Activated CD8-positive, alpha-beta memory T cell treated with anti-CD3 and anti-CD28 coated beads for 24 hours (primary cell): ENCODE measurements around the gene TNP2.

Source experiments
- DNase-seq: peaks from one replicate; pipeline ENCODE4 v3.0.0-alpha.2; 2020

The TNP2 gene

GRCh38 chr16:11268921-11269375 lies at the start of gene TNP2:
Gene TNP2, minus strand, starts transcription at chr16:11269325. Its CDS starts 63 bp downstream, at chr16:11269262.
- DNase-seq: no peak

GRCh38 chr16:11318817-11319216 lies 49.7 kb upstream of the TNP2 start:
- no peak for DNase-seq

DNA sequence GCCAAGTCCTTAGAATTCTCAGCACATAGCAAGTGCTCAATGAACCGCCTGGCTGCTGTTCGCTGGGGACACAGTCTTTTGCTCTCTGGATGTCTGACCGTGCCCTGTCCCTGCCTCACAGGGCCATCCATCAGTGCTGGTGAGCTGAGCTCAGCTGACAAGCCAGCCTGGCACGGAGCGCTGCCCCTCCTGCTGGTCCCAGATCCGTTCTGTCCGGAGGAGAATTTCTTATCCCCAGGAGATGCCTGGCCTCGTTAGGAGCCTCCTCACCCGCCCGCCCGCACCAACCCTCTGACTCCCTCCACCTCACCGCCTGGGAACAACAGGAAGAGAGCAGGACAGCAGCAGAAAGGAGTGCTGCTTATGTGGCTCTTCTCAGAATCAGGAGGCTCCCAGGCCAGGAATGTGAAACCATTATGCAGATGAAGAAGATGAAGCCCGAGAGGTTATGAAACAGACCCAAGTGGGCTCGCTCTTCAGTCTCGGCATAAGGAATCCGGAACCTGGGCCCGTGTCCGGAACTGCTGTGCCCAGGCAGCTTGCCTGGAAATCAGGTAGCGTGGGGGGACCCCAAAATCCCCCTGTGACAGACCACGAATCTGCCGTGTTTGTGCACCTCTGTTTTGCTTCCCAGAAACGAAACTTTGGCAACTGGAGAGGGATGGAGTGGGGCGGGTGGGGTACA lies 47.3 kb upstream of the TNP2 start:
- no peak for DNase-seq

- no peak for DNase-seq
These were observed 46.4 kb upstream of the TNP2 start for GRCh38 chr16:11315510-11315909.

DNA sequence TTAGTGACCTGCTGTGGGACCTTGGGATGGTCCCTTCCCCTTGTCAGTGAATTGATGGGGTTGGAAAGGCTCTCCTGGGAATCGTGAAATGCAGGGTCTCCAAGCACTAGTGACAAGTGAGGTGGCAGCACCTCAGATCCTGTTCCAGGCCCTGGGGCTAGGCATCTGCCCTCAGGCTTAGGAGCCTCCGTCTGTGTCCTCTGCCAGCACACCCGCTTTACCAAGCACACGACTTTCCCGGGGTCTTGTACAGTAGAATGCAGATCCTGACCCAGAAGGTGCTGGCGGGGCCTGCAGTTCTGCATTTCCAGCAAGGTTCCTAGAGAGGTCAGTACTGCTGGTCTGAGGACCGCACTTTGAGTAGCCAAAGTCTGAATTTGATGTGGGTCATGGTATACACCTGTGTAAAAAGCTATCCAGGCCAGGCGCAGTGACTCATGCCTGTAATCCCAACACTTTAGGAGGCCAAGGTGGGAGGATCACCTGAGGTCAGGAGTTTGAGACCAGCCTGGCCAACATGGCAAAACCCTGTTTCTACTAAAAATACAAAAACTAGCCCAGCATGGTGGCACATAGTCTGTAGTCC lies 45.3 kb upstream of the TNP2 start:
- no peak for DNase-seq

- DNase-seq: no peak
These were observed 44.6 kb upstream of the TNP2 start for GRCh38 chr16:11313493-11314308.

DNA sequence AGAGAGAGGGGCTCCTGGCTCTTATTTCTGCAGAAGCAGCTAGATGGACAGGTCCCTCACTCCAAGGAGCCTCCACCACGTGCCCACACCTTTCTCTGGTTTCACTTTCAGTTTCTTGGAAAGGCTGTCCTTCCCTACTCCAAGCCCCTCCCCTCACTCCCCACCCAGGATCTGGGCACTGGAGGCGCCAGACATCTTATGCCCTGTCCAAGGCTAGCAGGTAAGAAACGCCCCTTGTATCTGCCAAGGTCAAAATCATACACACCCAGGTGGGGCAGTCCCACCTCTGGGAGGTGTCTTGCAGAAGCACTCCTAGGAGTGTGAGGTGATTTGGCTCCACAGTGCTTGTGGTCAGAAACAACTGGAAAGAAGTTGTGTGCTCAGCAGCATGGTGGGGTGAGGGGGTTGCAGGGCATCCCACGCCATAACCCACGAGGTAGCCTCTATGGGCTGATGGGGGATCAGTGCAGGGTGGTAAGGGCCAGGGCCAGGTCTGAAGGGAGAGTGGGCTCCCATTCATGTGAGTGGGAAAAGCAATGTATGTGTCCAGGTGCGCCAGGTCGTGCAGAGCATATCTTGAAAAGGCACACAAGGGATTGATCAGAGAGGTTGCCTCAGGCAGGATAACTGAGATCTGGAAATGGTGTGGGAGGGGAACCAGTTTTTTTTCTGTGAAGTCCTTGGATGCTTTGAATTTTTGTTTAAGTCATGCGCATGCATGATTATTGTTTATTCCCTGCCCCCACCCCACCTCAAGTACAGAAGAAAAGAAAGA lies 43.8 kb upstream of the TNP2 start:
- DNase-seq: no peak

DNA sequence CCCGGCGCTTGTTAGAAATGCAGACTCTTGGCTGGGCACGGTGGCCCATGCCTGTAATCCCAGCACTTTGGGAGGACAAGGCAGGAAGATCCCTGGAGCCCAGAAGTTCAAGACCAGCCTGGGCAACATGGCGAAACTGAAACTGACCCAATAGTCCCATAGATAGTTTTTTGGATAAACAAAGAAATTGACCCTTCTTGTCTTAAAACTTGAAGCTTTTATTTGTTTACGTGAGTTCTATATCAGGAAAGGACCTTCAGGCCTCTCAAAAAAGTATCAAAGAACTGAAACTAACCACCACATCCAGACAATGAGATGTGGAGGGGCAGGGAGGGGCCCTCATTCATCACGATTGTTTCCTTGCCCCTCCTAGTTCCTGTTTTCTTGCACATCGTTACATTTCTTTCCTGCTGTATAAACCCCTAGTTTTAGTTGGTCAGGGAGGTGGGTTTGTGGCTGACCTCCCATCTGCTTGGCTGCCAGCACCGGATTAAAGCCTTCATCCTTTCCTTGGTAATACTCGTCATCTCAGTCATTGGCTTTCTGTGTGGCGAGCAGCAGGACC lies 42.0 kb upstream of the TNP2 start:
- DNase-seq: no peak

DNA sequence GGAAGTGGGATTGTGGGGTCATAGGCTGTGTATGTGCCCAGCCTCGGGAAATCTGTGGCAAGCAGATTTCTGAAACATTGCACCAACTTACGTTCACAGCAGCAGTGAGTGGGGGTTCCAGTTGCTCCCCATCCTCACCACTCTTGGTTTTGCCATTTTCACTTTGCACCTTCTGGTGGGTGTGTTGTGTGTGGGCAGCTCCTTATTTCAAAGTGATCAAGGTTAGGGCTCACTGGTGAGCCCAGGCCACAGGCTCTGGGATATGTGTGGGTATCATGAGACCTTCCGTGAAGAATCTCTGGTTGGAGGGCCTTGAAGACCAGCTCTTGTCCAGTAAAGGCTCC lies 41.5 kb upstream of the TNP2 start:
- DNase-seq: no peak

GRCh38 chr16:11309895-11310633 lies 40.9 kb upstream of the TNP2 start:
- DNase-seq: no peak

DNA sequence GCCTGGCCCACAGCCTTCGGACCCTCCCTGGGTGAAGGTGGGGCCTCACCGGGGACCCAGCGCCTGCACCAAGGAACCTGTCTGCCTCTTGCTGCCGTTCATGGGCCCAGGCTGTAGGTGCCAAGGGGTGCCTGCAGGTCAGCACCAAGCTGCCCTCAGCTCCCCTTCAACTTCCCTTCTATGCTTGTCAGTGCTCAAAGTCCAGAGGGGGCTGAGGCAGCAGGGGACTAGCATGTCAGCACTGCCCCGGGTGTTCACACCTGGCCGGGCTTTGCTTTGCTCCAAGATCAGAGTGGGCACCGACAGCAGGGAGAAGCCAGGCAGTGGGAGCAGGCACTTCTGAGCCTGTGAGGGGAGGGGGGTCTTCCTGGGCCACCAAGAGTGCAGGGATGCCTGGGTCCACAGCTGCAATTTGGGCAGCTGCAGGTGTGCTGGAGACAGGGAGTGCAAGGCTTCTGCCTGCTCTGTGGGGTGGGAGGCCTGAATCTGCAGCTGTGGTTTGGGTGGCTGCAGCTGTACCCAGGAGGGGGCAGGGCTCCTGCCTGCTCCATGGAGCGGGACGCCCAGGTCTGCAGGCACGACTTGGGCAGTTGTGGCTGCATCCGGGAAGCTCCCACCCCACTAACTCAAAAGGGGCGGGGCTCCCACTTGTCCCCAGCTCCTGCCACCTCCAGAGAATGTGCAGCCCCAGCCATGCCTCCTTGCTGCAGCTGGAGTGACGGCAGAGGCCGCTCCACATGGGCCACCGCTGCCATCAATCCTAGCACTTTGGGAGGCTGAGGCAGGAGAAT lies 39.6 kb upstream of the TNP2 start:
- no peak for DNase-seq

- DNase-seq: no peak
These were observed 38.7 kb upstream of the TNP2 start for GRCh38 chr16:11307639-11308492.

- DNase-seq: no peak
These were observed 38.0 kb upstream of the TNP2 start for GRCh38 chr16:11306997-11307638.

- DNase-seq: no peak
These were observed 37.3 kb upstream of the TNP2 start for GRCh38 chr16:11306381-11306780.

DNA sequence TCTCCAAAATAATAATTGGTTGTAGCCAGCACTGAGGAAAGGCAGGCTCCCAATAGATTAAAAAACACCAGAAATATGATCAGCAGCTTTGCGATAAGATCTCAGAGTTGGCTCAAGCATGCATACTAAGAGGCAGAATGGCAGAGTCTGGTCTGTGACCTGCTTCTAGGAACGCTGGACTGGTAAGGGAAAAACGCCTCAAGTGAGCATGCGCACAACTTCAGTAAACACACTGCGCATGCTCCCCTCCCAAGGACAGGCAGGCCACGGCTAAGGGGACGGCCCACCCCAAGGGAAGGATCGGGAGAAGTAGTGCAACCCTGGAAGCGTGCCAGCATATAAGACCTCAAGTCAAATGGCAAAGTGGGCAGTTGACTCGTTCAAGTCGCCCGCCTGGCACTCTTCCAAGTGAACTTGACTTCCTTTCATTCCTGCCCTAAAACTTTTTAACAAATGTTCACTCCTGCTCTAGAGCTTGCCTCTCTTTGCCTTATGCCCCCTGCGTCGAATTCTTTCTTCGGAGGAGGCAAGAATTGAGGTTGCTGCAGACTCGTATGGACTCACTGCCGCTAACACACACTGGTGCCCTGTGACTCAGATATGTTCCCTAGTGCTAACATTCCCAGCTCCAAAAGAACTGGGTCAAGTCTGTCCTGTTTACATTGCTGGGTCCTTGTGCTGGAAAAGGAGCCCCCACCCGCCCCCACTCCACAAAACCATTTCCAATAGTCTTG lies 34.4 kb upstream of the TNP2 start:
- no peak for DNase-seq

DNA sequence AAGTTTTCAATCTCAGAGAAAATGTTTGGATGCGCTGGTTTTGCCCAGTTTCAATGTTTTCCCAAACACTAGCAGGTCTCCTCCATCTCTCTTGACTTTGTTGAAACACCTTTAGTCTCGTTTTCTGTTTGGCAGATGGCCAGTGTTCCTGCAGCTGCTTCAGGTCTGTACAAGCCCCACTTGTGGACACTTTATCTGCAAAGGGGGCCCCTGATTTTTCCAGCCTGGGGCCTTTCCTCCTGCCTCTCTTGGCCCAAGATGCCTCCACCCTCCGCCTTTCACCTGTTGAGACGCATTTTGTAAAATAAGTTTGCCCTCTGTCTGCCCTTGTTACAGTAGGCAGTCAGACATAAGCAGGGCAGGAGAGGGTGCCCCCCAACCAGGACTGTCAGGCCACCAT lies 33.9 kb upstream of the TNP2 start:
- no peak for DNase-seq

- DNase-seq: no peak
These were observed 32.7 kb upstream of the TNP2 start for GRCh38 chr16:11301645-11302501.

GRCh38 chr16:11300560-11300892 lies 31.4 kb upstream of the TNP2 start:
- DNase-seq: no peak
